ENCODE results near the gene KIF6. TPM values are rescaled to one million over a fixed set of nuclear protein-coding genes. Genes with fewer than 3 reads are reported as not detected.

Gene KIF6
- total RNA-seq, 1 experiment from 2014 or later = not detected

DNA sequence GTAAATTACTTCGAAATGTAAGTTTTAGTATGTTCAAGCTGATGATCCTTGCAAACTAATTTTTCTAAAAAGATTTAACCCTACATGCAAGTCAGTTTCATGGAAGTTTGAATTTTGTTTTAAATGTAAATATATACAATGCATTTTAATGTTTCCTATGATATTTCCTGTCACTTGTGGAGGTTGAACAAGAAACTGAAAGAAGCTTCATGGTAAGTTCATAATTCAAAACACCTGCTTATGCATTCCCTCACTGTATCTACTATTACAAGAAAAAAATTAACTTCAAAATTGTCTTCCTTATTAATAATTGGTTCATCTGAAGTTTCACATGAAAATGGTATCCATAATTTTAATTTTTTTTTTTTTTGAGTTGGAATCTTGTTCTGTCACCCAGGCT is 24.8 kb downstream of the KIF6 start:
- Histone ChIP-seq H2AFZ (ENCODE audit: low read depth, low read length, poor library complexity, severe bottlenecking) (no peak overlapping the region), H3K9me2 (ENCODE audit: insufficient read depth) (no peaks in the 10 kb centered on the region), H3K27ac (ENCODE audit: low read depth, low read length) (no peak overlapping the region), H4K20me1 (ENCODE audit: insufficient read depth) (no peaks in the 10 kb centered on the region), H3K27me3 (ENCODE audit: insufficient read depth, low read length) (peaks cover 35% of the 10 kb centered on the region), H3K4me3 (replicated peaks in 1 of 2; ENCODE audit: low read depth in 1 of 2, low read length in 2 of 2) (no peak overlapping the region), H3K4me2 (ENCODE audit: low read length) (no peak overlapping the region), H3K9me3 (ENCODE audit: control insufficient read depth in 1 of 2, insufficient read depth in 1 of 2, low read depth in 1 of 2, low read length in 2 of 2) (no peaks in the 10 kb centered on the region), H3K4me1 (ENCODE audit: control insufficient read depth in 1 of 2, insufficient read depth in 2 of 2, low read length in 2 of 2) (no peaks in the 10 kb centered on the region), H3K79me2 (ENCODE audit: insufficient read depth, low read length) (no peaks in the 10 kb centered on the region), H3K9ac (ENCODE audit: low read length) (no peak overlapping the region), H3K36me3 (ENCODE audit: control insufficient read depth in 1 of 2, insufficient read depth in 2 of 2, low read length in 2 of 2) (no peaks in the 10 kb centered on the region)
- ChIA-PET CTCF (no interaction called here), POLR2A (no interaction called here), RAD21 (ENCODE audit: low non-redundant PET in 1 of 2, low total read pairs in 2 of 2, uncharacterized antibody in 2 of 2, unreplicated experiment in 2 of 2) (no interaction called here)
- BruUV-seq (replicated peaks) = no TSS peak
- no peak for DNase-seq (ENCODE audit: low read depth, low spot score)
- TF ChIP-seq SP1 (IDR thresholded peaks at IDR 0.05; ENCODE audit: low read depth) (no peak), POLR2AphosphoS5 (IDR thresholded peaks at IDR 0.05; ENCODE audit: low read depth, low read length) (no peak), SIN3A (IDR thresholded peaks at IDR 0.05; ENCODE audit: low read depth) (no peak), CEBPB (IDR thresholded peaks at IDR 0.05; ENCODE audit: low read depth) (no peak), YY1 (IDR thresholded peaks at IDR 0.05; ENCODE audit: extremely low read depth, insufficient replicate concordance, low read depth, low read length) (no peak), ZFX (IDR thresholded peaks at IDR 0.05) (no peak), ELF1 (IDR thresholded peaks at IDR 0.05; ENCODE audit: borderline replicate concordance, low read depth) (no peak), CBX3 (IDR thresholded peaks at IDR 0.05; ENCODE audit: low read depth) (no peak), EGR1 (IDR thresholded peaks at IDR 0.05; ENCODE audit: low read depth) (no peak), EZH2 (IDR thresholded peaks at IDR 0.05) (no peak)
- TF ChIP-seq, protein P1, sequence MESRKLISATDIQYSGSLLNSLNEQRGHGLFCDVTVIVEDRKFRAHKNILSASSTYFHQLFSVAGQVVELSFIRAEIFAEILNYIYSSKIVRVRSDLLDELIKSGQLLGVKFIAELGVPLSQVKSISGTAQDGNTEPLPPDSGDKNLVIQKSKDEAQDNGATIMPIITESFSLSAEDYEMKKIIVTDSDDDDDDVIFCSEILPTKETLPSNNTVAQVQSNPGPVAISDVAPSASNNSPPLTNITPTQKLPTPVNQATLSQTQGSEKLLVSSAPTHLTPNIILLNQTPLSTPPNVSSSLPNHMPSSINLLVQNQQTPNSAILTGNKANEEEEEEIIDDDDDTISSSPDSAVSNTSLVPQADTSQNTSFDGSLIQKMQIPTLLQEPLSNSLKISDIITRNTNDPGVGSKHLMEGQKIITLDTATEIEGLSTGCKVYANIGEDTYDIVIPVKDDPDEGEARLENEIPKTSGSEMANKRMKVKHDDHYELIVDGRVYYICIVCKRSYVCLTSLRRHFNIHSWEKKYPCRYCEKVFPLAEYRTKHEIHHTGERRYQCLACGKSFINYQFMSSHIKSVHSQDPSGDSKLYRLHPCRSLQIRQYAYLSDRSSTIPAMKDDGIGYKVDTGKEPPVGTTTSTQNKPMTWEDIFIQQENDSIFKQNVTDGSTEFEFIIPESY (IDR thresholded peaks at IDR 0.05; ENCODE audit: extremely low read depth, insufficient replicate concordance, low read length) = no peak
- TF ChIP-seq, protein P2, sequence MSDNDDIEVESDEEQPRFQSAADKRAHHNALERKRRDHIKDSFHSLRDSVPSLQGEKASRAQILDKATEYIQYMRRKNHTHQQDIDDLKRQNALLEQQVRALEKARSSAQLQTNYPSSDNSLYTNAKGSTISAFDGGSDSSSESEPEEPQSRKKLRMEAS (IDR thresholded peaks at IDR 0.05) = no peak
- ATAC-seq = no peak
- intact Hi-C loops (cut with micrococcal nuclease) = no loop called here
